Liver (tissue), 9 donors: ENCODE measurements around the gene PNMT. TPM values are rescaled to one million over a fixed set of nuclear protein-coding genes. Genes with fewer than 3 reads are reported as not detected.

Experiments
- DNase-seq: peaks from one replicate; pipeline ENCODE4 v3.0.0-alpha.2; 2017; ENCODE audit warnings: low spot score
- H3K27ac ChIP-seq, 2 donors: one replicate each; pipeline ENCODE4 v1.7.0; 2013; ENCODE audit warnings: inconsistent platforms in 2 of 2, low read length in 2 of 2, control low read depth in 1 of 2, low read depth in 1 of 2, mild to moderate bottlenecking in 1 of 2
- H3K27me3 ChIP-seq, 4 donors: one replicate each; pipeline versions ENCODE4 v1.6.1 to v1.7.0; 2013; ENCODE audit warnings: low read length in 3 of 4, inconsistent platforms in 1 of 4, mild to moderate bottlenecking in 1 of 4, moderate library complexity in 1 of 4; ENCODE audit not compliant: control insufficient read depth in 4 of 4, insufficient read depth in 4 of 4
- H3K36me3 ChIP-seq, 4 donors: one replicate each; pipeline versions ENCODE4 v1.6.1 to v1.7.0; 2013; ENCODE audit warnings: low read length in 3 of 4, mild to moderate bottlenecking in 3 of 4, low read depth in 1 of 4, moderate library complexity in 1 of 4; ENCODE audit not compliant: control insufficient read depth in 4 of 4, insufficient read depth in 3 of 4
- H3K4me1 ChIP-seq, 4 donors: one replicate each; pipeline versions ENCODE4 v1.6.1 to v1.7.0; 2013; ENCODE audit warnings: low read length in 3 of 4, mild to moderate bottlenecking in 3 of 4, moderate library complexity in 1 of 4; ENCODE audit not compliant: control insufficient read depth in 4 of 4, insufficient read depth in 4 of 4
- H3K4me3 ChIP-seq, 3 donors: one replicate each; pipeline versions ENCODE4 v1.6.1 to v1.7.0; 2013; ENCODE audit warnings: low read length in 3 of 3, control low read depth in 1 of 3, low read depth in 1 of 3, mild to moderate bottlenecking in 1 of 3
- H3K9ac ChIP-seq, 2 donors: one replicate each; pipeline ENCODE4 v1.7.0; 2013; ENCODE audit warnings: low read length in 2 of 2, mild to moderate bottlenecking in 2 of 2, moderate library complexity in 2 of 2, control low read depth in 1 of 2, low read depth in 1 of 2
- H3K9me3 ChIP-seq, 4 donors: one replicate each; pipeline versions ENCODE4 v1.6.1 to v1.7.0; 2013; ENCODE audit warnings: low read length in 3 of 4; ENCODE audit not compliant: control insufficient read depth in 4 of 4
- ATF3 ChIP-seq: IDR thresholded peaks from 2 replicates; pipeline ENCODE4 v1.6.1; 2016; ENCODE audit warnings: antibody characterized with exemption
- EGR1 ChIP-seq, 2 donors: IDR thresholded peaks; 2 replicates each; pipeline ENCODE4 v1.6.1; 2016 to 2018; ENCODE audit warnings: antibody characterized with exemption in 2 of 2, low read depth in 2 of 2
- FOXA1 ChIP-seq: IDR thresholded peaks from 2 replicates; pipeline ENCODE4 v1.6.1; 2016; ENCODE audit warnings: antibody characterized with exemption
- FOXA2 ChIP-seq: IDR thresholded peaks from 2 replicates; pipeline ENCODE4 v1.6.1; 2016; ENCODE audit warnings: antibody characterized with exemption
- GABPA ChIP-seq, 2 donors: IDR thresholded peaks in 1 of 2; conservative IDR thresholded peaks in 1 of 2; 2 replicates each; pipeline ENCODE4 v1.6.1; 2016; ENCODE audit warnings: antibody characterized with exemption in 2 of 2, mild to moderate bottlenecking in 1 of 2, moderate library complexity in 1 of 2
- HNF4A ChIP-seq, 2 donors: conservative IDR thresholded peaks; 2 replicates each; pipeline ENCODE4 v1.6.1; 2016; ENCODE audit warnings: antibody characterized with exemption in 2 of 2, mild to moderate bottlenecking in 2 of 2
- HNF4G ChIP-seq: IDR thresholded peaks from 2 replicates; pipeline ENCODE4 v1.6.1; 2016; ENCODE audit warnings: antibody characterized with exemption
- JUND ChIP-seq, 2 donors: IDR thresholded peaks; 2 replicates each; pipeline ENCODE4 v1.6.1; 2016; ENCODE audit warnings: antibody characterized with exemption in 2 of 2
- NR2F2 ChIP-seq: IDR thresholded peaks from 2 replicates; pipeline ENCODE4 v1.6.1; 2016; ENCODE audit warnings: antibody characterized with exemption
- RAD21 ChIP-seq, 2 donors: IDR thresholded peaks; 2 replicates each; pipeline ENCODE4 v1.6.1; 2016; ENCODE audit warnings: antibody characterized with exemption in 2 of 2, mild to moderate bottlenecking in 2 of 2
- RXRA ChIP-seq, 2 donors: IDR thresholded peaks; 2 replicates each; pipeline ENCODE4 v1.6.1; 2017 to 2018; ENCODE audit warnings: antibody characterized with exemption in 2 of 2, mild to moderate bottlenecking in 1 of 2
- SP1 ChIP-seq: IDR thresholded peaks from 2 replicates; pipeline ENCODE4 v1.6.1; 2018; ENCODE audit warnings: antibody characterized with exemption, mild to moderate bottlenecking
- TAF1 ChIP-seq: conservative IDR thresholded peaks from 2 replicates; pipeline ENCODE4 v1.6.1; 2016; ENCODE audit warnings: antibody characterized with exemption, mild to moderate bottlenecking
- YY1 ChIP-seq: IDR thresholded peaks from 2 replicates; pipeline ENCODE4 v1.6.1; 2016; ENCODE audit warnings: antibody characterized with exemption, mild to moderate bottlenecking
- WGBS: extraction: QIAGEN DNeasy Blood & Tissue Kit; methylation state at CpG from one replicate; pipeline ENCODE4 v1.1.7; 2013; 5-methylcytosine and 5-hydroxymethylcytosine counted together
- polyA plus RNA-seq, 2 donors: library from polyadenylated mRNA; stranded (reverse) in 1 of 2; unstranded in 1 of 2; fragments of 200-250 nt in 1 of 2; fragments of >200 nt in 1 of 2; fragmentation: Nextera tagmentation in 1 of 2; extraction: Ambion mirVana in 1 of 2; gene quantifications; one replicate each; pipeline versions ENCODE4 v1.2.1 to v1.2.3, GENCODE V29; 2013 to 2015
- total RNA-seq, 2 donors: library from RNA; depleted of rRNA; stranded (reverse); fragments of >200 nt; gene quantifications; one replicate each; pipeline ENCODE4 v1.2.3, GENCODE V29; 2014
- TF ChIP-seq, protein P1 (sequence below): fragments of 150-350 bp; IDR thresholded peaks from 2 replicates; pipeline ENCODE4 v1.5.1; 2017; ENCODE audit warnings: improper control_type of control experiment, low read depth, low read length; ENCODE audit not compliant: missing input control
- TF ChIP-seq, protein P2 (sequence below): IDR thresholded peaks from 2 replicates; pipeline ENCODE4 v1.6.1; 2016; ENCODE audit warnings: antibody characterized with exemption
- TF ChIP-seq, protein P3 (sequence below): IDR thresholded peaks from 2 replicates; pipeline ENCODE4 v1.6.1; 2016; ENCODE audit warnings: antibody characterized with exemption, mild to moderate bottlenecking
- TF ChIP-seq, protein P4 (sequence below): IDR thresholded peaks from 2 replicates; pipeline ENCODE4 v1.6.1; 2016; ENCODE audit warnings: antibody characterized with exemption
- donor health status: healthy.
- donor health status: healthy.
- donor health status: healthy.
- donor health status: healthy.
- donor health status: healthy.

The PNMT gene
- total and polyA plus RNA-seq, 4 donors: 0.20 to 8.6 (median 0.26) TPM; not detected in 1

- TF ChIP-seq, protein P1, sequence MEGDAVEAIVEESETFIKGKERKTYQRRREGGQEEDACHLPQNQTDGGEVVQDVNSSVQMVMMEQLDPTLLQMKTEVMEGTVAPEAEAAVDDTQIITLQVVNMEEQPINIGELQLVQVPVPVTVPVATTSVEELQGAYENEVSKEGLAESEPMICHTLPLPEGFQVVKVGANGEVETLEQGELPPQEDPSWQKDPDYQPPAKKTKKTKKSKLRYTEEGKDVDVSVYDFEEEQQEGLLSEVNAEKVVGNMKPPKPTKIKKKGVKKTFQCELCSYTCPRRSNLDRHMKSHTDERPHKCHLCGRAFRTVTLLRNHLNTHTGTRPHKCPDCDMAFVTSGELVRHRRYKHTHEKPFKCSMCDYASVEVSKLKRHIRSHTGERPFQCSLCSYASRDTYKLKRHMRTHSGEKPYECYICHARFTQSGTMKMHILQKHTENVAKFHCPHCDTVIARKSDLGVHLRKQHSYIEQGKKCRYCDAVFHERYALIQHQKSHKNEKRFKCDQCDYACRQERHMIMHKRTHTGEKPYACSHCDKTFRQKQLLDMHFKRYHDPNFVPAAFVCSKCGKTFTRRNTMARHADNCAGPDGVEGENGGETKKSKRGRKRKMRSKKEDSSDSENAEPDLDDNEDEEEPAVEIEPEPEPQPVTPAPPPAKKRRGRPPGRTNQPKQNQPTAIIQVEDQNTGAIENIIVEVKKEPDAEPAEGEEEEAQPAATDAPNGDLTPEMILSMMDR: no peak
- TF ChIP-seq RXRA (IDR thresholded peaks at IDR 0.05): no peak
These were observed 45.8 kb upstream of the PNMT start (continued) for GRCh38 chr17:39622380-39623006.

DNA sequence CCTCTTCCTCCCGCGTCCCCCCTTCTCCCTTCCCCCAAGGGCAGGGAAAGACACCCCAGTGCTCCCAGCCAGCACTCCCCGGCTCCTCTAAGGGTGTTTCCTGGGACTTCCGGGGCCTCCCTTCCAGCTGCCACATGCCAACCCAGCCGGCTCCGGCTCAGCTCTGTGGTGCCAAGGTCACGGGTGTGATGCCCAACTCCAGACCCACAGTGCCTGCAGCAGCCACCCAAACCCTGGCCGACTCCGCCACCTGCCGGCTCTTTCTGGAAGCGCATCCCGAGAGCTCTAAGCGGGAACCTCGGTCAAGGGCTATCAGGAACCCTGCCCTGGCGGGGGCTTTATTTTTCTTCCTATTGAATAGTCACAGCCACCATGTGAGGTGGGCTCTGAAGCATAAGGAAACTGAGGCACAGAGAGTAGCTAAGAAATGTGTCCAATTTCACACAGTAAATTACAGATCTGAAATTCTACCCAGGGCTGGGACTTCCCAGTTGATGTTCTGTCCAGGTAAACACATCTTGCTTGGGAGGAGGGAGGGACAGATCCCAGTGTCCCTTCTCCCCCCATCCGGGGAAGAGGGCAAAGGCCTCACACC lies 44.8 kb upstream of the PNMT start:
- H3K27me3 ChIP-seq: peaks cover 0 to 12% (median 8%) of the 10 kb centered on the region in 4 donors
- peak; percentile 91 for DNase-seq
- no peaks in the 10 kb centered on the region for H3K36me3 ChIP-seq
- no peak overlapping the region for H3K27ac ChIP-seq
- H3K4me3 ChIP-seq: no peak overlapping the region
- peaks cover 2 to 17% (median 9%) of the 10 kb centered on the region in 4 donors for H3K4me1 ChIP-seq
- no peaks in the 10 kb centered on the region for H3K9me3 ChIP-seq
- TF ChIP-seq RXRA (IDR thresholded peaks at IDR 0.05) (peak in 1 of 2 donors; percentile 14), HNF4A (conservative IDR thresholded peaks at IDR 0.05) (no peak), SP1 (no peak), RAD21 (IDR thresholded peaks at IDR 0.05) (peak; percentile 87 to 93), NR2F2 (no peak)
- TF ChIP-seq, protein P1: peak; percentile 89
- no peak overlapping the region for H3K9ac ChIP-seq
- 6% methylated on average over 16 of the region's 16 CpGs for WGBS

DNA sequence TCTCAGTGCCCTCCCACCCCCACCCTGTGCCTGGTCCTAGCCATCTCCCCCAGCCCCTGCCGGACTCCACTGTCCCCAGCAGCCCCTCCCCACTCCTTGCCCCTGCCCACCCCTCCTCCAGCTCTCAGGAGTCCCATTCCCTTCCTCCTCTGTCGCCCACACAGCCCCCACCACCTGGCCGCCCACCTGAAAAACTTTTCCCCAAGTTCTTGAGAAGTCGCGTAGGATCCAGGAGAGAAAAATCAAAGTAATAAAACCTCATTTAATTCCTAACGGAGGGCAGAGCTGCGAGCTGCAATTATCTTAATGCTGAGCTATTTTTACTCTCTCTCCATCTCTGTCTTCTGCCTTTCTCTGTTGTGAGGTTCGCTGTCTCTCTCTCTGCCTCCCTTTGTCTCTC lies 43.9 kb upstream of the PNMT start:
- no peak for DNase-seq
- Histone ChIP-seq H3K4me3 (no peak overlapping the region), H3K36me3 (no peaks in the 10 kb centered on the region), H3K27me3 (peaks cover 0 to 12% (median 9%) of the 10 kb centered on the region in 4 donors), H3K27ac (no peak overlapping the region), H3K9me3 (no peaks in the 10 kb centered on the region), H3K4me1 (peaks cover 0 to 14% (median 9%) of the 10 kb centered on the region in 4 donors), H3K9ac (no peak overlapping the region)
- 76% methylated on average over 8 of the region's 8 CpGs for WGBS
- TF ChIP-seq GABPA (IDR thresholded peaks at IDR 0.05 in 1 of 2, conservative IDR thresholded peaks at IDR 0.05 in 1 of 2) (no peak), TAF1 (no peak), FOXA1 (no peak), RAD21 (IDR thresholded peaks at IDR 0.05) (no peak), NR2F2 (no peak), HNF4G (no peak), EGR1 (IDR thresholded peaks at IDR 0.05; ENCODE audit: low read depth in 2 of 2) (no peak), YY1 (no peak), JUND (IDR thresholded peaks at IDR 0.05) (no peak), HNF4A (conservative IDR thresholded peaks at IDR 0.05) (no peak), FOXA2 (no peak), ATF3 (no peak)
- TF ChIP-seq, protein P2, sequence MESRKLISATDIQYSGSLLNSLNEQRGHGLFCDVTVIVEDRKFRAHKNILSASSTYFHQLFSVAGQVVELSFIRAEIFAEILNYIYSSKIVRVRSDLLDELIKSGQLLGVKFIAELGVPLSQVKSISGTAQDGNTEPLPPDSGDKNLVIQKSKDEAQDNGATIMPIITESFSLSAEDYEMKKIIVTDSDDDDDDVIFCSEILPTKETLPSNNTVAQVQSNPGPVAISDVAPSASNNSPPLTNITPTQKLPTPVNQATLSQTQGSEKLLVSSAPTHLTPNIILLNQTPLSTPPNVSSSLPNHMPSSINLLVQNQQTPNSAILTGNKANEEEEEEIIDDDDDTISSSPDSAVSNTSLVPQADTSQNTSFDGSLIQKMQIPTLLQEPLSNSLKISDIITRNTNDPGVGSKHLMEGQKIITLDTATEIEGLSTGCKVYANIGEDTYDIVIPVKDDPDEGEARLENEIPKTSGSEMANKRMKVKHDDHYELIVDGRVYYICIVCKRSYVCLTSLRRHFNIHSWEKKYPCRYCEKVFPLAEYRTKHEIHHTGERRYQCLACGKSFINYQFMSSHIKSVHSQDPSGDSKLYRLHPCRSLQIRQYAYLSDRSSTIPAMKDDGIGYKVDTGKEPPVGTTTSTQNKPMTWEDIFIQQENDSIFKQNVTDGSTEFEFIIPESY: no peak
- TF ChIP-seq, protein P3, sequence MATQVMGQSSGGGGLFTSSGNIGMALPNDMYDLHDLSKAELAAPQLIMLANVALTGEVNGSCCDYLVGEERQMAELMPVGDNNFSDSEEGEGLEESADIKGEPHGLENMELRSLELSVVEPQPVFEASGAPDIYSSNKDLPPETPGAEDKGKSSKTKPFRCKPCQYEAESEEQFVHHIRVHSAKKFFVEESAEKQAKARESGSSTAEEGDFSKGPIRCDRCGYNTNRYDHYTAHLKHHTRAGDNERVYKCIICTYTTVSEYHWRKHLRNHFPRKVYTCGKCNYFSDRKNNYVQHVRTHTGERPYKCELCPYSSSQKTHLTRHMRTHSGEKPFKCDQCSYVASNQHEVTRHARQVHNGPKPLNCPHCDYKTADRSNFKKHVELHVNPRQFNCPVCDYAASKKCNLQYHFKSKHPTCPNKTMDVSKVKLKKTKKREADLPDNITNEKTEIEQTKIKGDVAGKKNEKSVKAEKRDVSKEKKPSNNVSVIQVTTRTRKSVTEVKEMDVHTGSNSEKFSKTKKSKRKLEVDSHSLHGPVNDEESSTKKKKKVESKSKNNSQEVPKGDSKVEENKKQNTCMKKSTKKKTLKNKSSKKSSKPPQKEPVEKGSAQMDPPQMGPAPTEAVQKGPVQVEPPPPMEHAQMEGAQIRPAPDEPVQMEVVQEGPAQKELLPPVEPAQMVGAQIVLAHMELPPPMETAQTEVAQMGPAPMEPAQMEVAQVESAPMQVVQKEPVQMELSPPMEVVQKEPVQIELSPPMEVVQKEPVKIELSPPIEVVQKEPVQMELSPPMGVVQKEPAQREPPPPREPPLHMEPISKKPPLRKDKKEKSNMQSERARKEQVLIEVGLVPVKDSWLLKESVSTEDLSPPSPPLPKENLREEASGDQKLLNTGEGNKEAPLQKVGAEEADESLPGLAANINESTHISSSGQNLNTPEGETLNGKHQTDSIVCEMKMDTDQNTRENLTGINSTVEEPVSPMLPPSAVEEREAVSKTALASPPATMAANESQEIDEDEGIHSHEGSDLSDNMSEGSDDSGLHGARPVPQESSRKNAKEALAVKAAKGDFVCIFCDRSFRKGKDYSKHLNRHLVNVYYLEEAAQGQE: no peak
- TF ChIP-seq, protein P4, sequence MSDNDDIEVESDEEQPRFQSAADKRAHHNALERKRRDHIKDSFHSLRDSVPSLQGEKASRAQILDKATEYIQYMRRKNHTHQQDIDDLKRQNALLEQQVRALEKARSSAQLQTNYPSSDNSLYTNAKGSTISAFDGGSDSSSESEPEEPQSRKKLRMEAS: no peak
